GM12878 (cell line): ENCODE results near the gene SETD9. TPM values are rescaled to one million over a fixed set of nuclear protein-coding genes. Genes with fewer than 3 reads are reported as not detected.

Experiments used
- BCLAF1 ChIP-seq: fragments of 450-650 bp; IDR thresholded peaks from 2 replicates; pipeline ENCODE4 v1.6.1; 2017; ENCODE audit warnings: antibody characterized with exemption, mild to moderate bottlenecking, moderate library complexity
- CEBPB ChIP-seq, 2 experiments: fragments of 150-350 bp in 1 of 2; IDR thresholded peaks; 2 replicates each; pipeline ENCODE4 v1.6.1; 2012 to 2014; ENCODE audit warnings: low read depth in 2 of 2, low read length in 2 of 2, borderline replicate concordance in 1 of 2, inconsistent platforms in 1 of 2
- CHD1 ChIP-seq: IDR thresholded peaks from 2 replicates; pipeline ENCODE4 v1.6.1; 2012; ENCODE audit warnings: low read depth, low read length, improper control_type of control experiment
- EGR1 ChIP-seq, 2 experiments: IDR thresholded peaks; 1 replicate in 1 of 2; 2 replicates in 1 of 2; pipeline ENCODE4 v1.6.1; 2011 to 2012; ENCODE audit warnings: low read depth in 2 of 2, low read length in 2 of 2, borderline replicate concordance in 1 of 2, mild to moderate bottlenecking in 1 of 2, moderate library complexity in 1 of 2
- IKZF1 ChIP-seq: fragments of 450-650 bp; conservative IDR thresholded peaks from 2 replicates; pipeline ENCODE4 v1.6.1; 2017; ENCODE audit warnings: antibody characterized with exemption, mild to moderate bottlenecking
- IKZF2 ChIP-seq, 2 experiments: fragments of 450-650 bp; IDR thresholded peaks; 2 replicates each; pipeline ENCODE4 v1.6.1; 2017; ENCODE audit warnings: mild to moderate bottlenecking in 2 of 2, moderate library complexity in 2 of 2
- MAX ChIP-seq: IDR thresholded peaks from 2 replicates; pipeline ENCODE4 v1.6.1; 2012; ENCODE audit warnings: low read depth, low read length, improper control_type of control experiment
- MTA2 ChIP-seq: fragments of 450-650 bp; IDR thresholded peaks from 2 replicates; pipeline ENCODE4 v1.6.1; 2016; ENCODE audit warnings: low read depth, mild to moderate bottlenecking, moderate library complexity
- MXI1 ChIP-seq: fragments of 150-350 bp; IDR thresholded peaks from 2 replicates; pipeline ENCODE4 v1.6.1; 2011; ENCODE audit warnings: low read depth, mild to moderate bottlenecking, inconsistent platforms, low read length, improper control_type of control experiment
- NR2C2 ChIP-seq: IDR thresholded peaks from 2 replicates; pipeline ENCODE4 v1.6.1; 2011; ENCODE audit warnings: borderline replicate concordance, low read depth; ENCODE audit not compliant: control insufficient read depth, insufficient read length
- POLR2AphosphoS5 ChIP-seq: IDR thresholded peaks from 2 replicates; pipeline ENCODE4 v1.6.1; 2011; ENCODE audit warnings: mild to moderate bottlenecking, low read length, inconsistent platforms
- POU2F2 ChIP-seq: IDR thresholded peaks from 3 replicates; pipeline ENCODE4 v1.6.1; 2011; ENCODE audit warnings: low read depth, mild to moderate bottlenecking, low read length, borderline replicate concordance
- RAD21 ChIP-seq: IDR thresholded peaks from 2 replicates; pipeline ENCODE4 v1.6.1; 2011; ENCODE audit warnings: mild to moderate bottlenecking, low read depth, low read length, moderate library complexity; ENCODE audit not compliant: insufficient read depth
- SMAD1 ChIP-seq: fragments of 450-650 bp; IDR thresholded peaks from 2 replicates; pipeline ENCODE4 v1.6.1; 2018; ENCODE audit warnings: mild to moderate bottlenecking, low read depth; ENCODE audit not compliant: partially characterized antibody
- SMAD5 ChIP-seq: IDR thresholded peaks from 2 replicates; pipeline ENCODE4 v1.6.1; 2016; ENCODE audit warnings: antibody characterized with exemption, low read depth
- TCF12 ChIP-seq: IDR thresholded peaks from 2 replicates; pipeline ENCODE4 v1.6.1; 2011; ENCODE audit warnings: low read depth, mild to moderate bottlenecking, low read length
- TCF7 ChIP-seq: IDR thresholded peaks from 2 replicates; pipeline ENCODE4 v1.6.1; 2014; ENCODE audit warnings: antibody characterized with exemption, borderline replicate concordance
- WRNIP1 ChIP-seq: IDR thresholded peaks from 2 replicates; pipeline ENCODE4 v1.6.1; 2011; ENCODE audit warnings: low read depth, low read length, improper control_type of control experiment, borderline replicate concordance
- YBX1 ChIP-seq: fragments of 450-650 bp; IDR thresholded peaks from 2 replicates; pipeline ENCODE4 v1.6.1; 2016; ENCODE audit warnings: antibody characterized with exemption
- ZBTB33 ChIP-seq: fragments of 450-650 bp; IDR thresholded peaks from 2 replicates; pipeline ENCODE4 v1.6.1; 2017; ENCODE audit warnings: mild to moderate bottlenecking
- ZNF274 ChIP-seq: IDR thresholded peaks from one replicate; pipeline ENCODE4 v1.8.0; 2011; ENCODE audit not compliant: insufficient read length, insufficient read depth
- ZNF687 ChIP-seq: fragments of 450-650 bp; IDR thresholded peaks from 2 replicates; pipeline ENCODE4 v1.6.1; 2017; ENCODE audit warnings: mild to moderate bottlenecking, moderate library complexity
- polyA plus RNA-seq, 11 experiments: library from polyadenylated mRNA; depleted of rRNA in 4 of 11; unstranded in 6 of 11; stranded (reverse) in 5 of 11; fragments of >200 nt; fragmentation: Nextera tagmentation in 4 of 11; fragmentation: Illumina TruSeq in 1 of 11; extraction: Ambion mirVana in 4 of 11; extraction: Trizol in 1 of 11; gene quantifications; 1 replicate in 1 of 11; 2 replicates in 10 of 11; pipeline versions ENCODE4 v1.2.1 to v1.2.3, GENCODE V29; 2011 to 2016; ENCODE audit warnings: inconsistent platforms in 2 of 11, missing spikeins in 2 of 11, low read depth in 1 of 11
- total RNA-seq, 4 experiments: library from RNA; depleted of rRNA in 3 of 4; stranded (reverse); fragments of >200 nt in 3 of 4; fragmentation: Illumina TruSeq in 1 of 4; extraction: Trizol in 1 of 4; gene quantifications; 2 replicates each; pipeline versions ENCODE4 v1.2.1 to v1.2.3, GENCODE V29; 2013 to 2021

The SETD9 gene
- total and polyA plus RNA-seq, 10 of the 15 experiments (the other 5 are each of a cell fraction or from before 2014, with no cell fraction given): 8.7 to 17.8 (median 12.6) TPM

GRCh38 chr5:56951946-56952691 lies 42.7 kb downstream of the SETD9 start, which contains the start of gene MIER3 (continued):
- TF ChIP-seq YBX1 (no peak), TCF7 (no peak), ZNF687 (0 out of 2 replicates have a peak, but pooled peaks have one; percentile 52), CEBPB (IDR thresholded peaks at IDR 0.05; ENCODE audit: borderline replicate concordance in 1 of 2, low read depth in 2 of 2, low read length in 2 of 2) (no peak), IKZF2 (IDR thresholded peaks at IDR 0.05) (no peak), MAX (no peak), MXI1 (no peak), MTA2 (no peak), WRNIP1 (no peak), BCLAF1 (no peak), IKZF1 (peak; percentile 54), CHD1 (no peak), RAD21 (no peak), NR2C2 (no peak), SMAD1 (no peak), ZBTB33 (no peak), EGR1 (IDR thresholded peaks at IDR 0.05; ENCODE audit: borderline replicate concordance in 1 of 2, low read depth in 2 of 2, low read length in 2 of 2) (peak in 1 of 2 experiments; percentile 67; a peak in 1 of 3 replicates), ZNF274 (no peak), POLR2AphosphoS5 (peak; percentile 44; the same call in 1 of the 2 replicates), TCF12 (no peak), SMAD5 (no peak), POU2F2 (0 out of 3 replicates have a peak, but pooled peaks have one; percentile 14)
